Trophoblast cell (in vitro differentiated cells and primary cell): ENCODE measurements around the gene UBLCP1.
"Not testable (repeated sequence)": the region's sequence is repeated elsewhere in the genome, so short reads cannot be mapped to it uniquely, and the experiment has no call there.

ENCODE experiments used
- DNase-seq, 2 donors: peaks; one replicate each; pipeline ENCODE4 v3.0.0-alpha.2; 2016
- H2AFZ ChIP-seq: 2 replicates; pipeline ENCODE4 v1.6.1; 2013; ENCODE audit warnings: low read length, moderate library complexity, mild to moderate bottlenecking; ENCODE audit not compliant: insufficient read depth, poor library complexity
- H2AK5ac ChIP-seq: 2 replicates; pipeline ENCODE4 v1.6.1; 2013; ENCODE audit warnings: mild to moderate bottlenecking, low read length
- H2BK120ac ChIP-seq: 2 replicates; pipeline ENCODE4 v1.6.1; 2013; ENCODE audit warnings: low read length, mild to moderate bottlenecking, moderate library complexity; ENCODE audit not compliant: insufficient read depth, poor library complexity
- H2BK12ac ChIP-seq: 2 replicates; pipeline ENCODE4 v1.6.1; 2013; ENCODE audit warnings: mild to moderate bottlenecking, low read length, moderate library complexity
- H2BK5ac ChIP-seq: 2 replicates; pipeline ENCODE4 v1.6.1; 2013; ENCODE audit warnings: low read length, low read depth, moderate library complexity, mild to moderate bottlenecking; ENCODE audit not compliant: poor library complexity
- H3K14ac ChIP-seq: 2 replicates; pipeline ENCODE4 v1.6.1; 2013; ENCODE audit warnings: mild to moderate bottlenecking, low read length
- H3K18ac ChIP-seq: 2 replicates; pipeline ENCODE4 v1.6.1; 2013; ENCODE audit warnings: mild to moderate bottlenecking, low read length
- H3K23ac ChIP-seq: 2 replicates; pipeline ENCODE4 v1.6.1; 2013; ENCODE audit warnings: low read length
- H3K27ac ChIP-seq: 2 replicates; pipeline ENCODE4 v1.5.1; 2013; ENCODE audit warnings: low read depth, mild to moderate bottlenecking, inconsistent platforms, low read length, moderate library complexity
- H3K27me3 ChIP-seq: 2 replicates; pipeline ENCODE4 v1.6.1; 2013; ENCODE audit warnings: inconsistent platforms, mild to moderate bottlenecking, low read length, moderate library complexity; ENCODE audit not compliant: insufficient read depth
- H3K36me3 ChIP-seq, 2 experiments: 1 replicate in 1 of 2; 2 replicates in 1 of 2; pipeline ENCODE4 v1.6.1; 2013; ENCODE audit warnings: low read length in 2 of 2, mild to moderate bottlenecking in 2 of 2, moderate library complexity in 1 of 2; ENCODE audit not compliant: insufficient read depth in 2 of 2, control insufficient read depth in 1 of 2
- H3K4ac ChIP-seq: 2 replicates; pipeline ENCODE4 v1.6.1; 2013; ENCODE audit warnings: low read depth, mild to moderate bottlenecking, low read length, moderate library complexity
- H3K4me1 ChIP-seq, 2 experiments: 1 replicate in 1 of 2; 2 replicates in 1 of 2; pipeline ENCODE4 v1.6.1; 2013; ENCODE audit warnings: low read length in 2 of 2, mild to moderate bottlenecking in 2 of 2, moderate library complexity in 1 of 2; ENCODE audit not compliant: insufficient read depth in 2 of 2, control insufficient read depth in 1 of 2
- H3K4me2 ChIP-seq: 2 replicates; pipeline ENCODE4 v1.6.1; 2013; ENCODE audit warnings: inconsistent platforms, mild to moderate bottlenecking, low read length, moderate library complexity
- H3K4me3 ChIP-seq: 2 replicates; pipeline ENCODE4 v1.5.1; 2013; ENCODE audit warnings: mild to moderate bottlenecking, low read depth, low read length, inconsistent platforms
- H3K79me1 ChIP-seq: one replicate; pipeline ENCODE4 v1.6.1; 2013; ENCODE audit warnings: low read length
- H3K79me2 ChIP-seq: 2 replicates; pipeline ENCODE4 v1.6.1; 2013; ENCODE audit warnings: low read length, mild to moderate bottlenecking; ENCODE audit not compliant: control insufficient read depth, insufficient read depth, poor library complexity
- H3K9ac ChIP-seq: 2 replicates; pipeline ENCODE4 v1.6.1; 2013; ENCODE audit warnings: mild to moderate bottlenecking, low read length
- H3K9me3 ChIP-seq: 2 replicates; pipeline ENCODE4 v1.6.1; 2013; ENCODE audit warnings: low read depth, mild to moderate bottlenecking, control low read depth, inconsistent platforms, low read length; ENCODE audit not compliant: insufficient read depth
- H4K12ac ChIP-seq: 2 replicates; pipeline ENCODE4 v1.6.1; 2013; ENCODE audit warnings: low read depth, mild to moderate bottlenecking, low read length, moderate library complexity
- H4K8ac ChIP-seq: 2 replicates; pipeline ENCODE4 v1.6.1; 2013; ENCODE audit warnings: low read depth, mild to moderate bottlenecking, low read length, moderate library complexity
- H4K91ac ChIP-seq: one replicate; pipeline ENCODE4 v1.6.1; 2013; ENCODE audit warnings: low read depth, mild to moderate bottlenecking, low read length, moderate library complexity
- WGBS: extraction: QIAGEN DNeasy Blood & Tissue Kit; methylation state at CpG from one replicate; pipeline ENCODE4 v1.1.7; 2013; ENCODE audit warnings: missing lambda C conversion rate; ENCODE audit not compliant: insufficient read length, insufficient coverage; ENCODE audit errors: extremely low coverage; 5-methylcytosine and 5-hydroxymethylcytosine counted together

The UBLCP1 gene

DNA sequence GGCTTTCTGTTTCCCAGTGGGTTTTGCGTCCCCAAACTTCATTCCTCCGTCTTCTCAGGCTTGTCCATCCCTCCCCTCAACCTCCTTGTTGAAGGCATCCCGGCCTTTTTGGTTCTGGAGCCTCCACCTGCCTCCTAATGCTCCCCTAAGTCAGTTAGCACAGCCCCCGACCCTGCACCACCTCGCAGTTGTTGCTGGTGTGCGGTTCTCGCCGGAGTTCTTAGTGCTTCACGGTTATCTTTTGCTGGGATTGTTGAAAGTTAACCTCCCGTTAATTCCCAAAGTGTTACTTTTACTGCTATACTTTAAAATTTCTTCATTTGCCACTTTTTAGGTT lies 447 bp downstream of the UBLCP1 start:
- no peak overlapping the region for H3K27ac ChIP-seq
- no peak overlapping the region for H2AK5ac ChIP-seq
- H3K36me3 ChIP-seq: peaks cover 0 to 6% of the 10 kb centered on the region in 2 experiments
- WGBS: no CpG with 5 or more reads among the region's 10 CpGs
- H3K4me2 ChIP-seq: peak overlapping the region; percentile 79
- peak overlapping the region; percentile 88 for H3K9ac ChIP-seq
- peaks cover 6% of the 10 kb centered on the region for H3K79me2 ChIP-seq
- H3K27me3 ChIP-seq: no peaks in the 10 kb centered on the region
- no peaks in the 10 kb centered on the region for H3K9me3 ChIP-seq
- H4K12ac ChIP-seq: peak overlapping the region; percentile 40
- peak overlapping the region; percentile 81 for H2AFZ ChIP-seq
- H2BK5ac ChIP-seq: no peak overlapping the region
- H4K91ac ChIP-seq: no peak overlapping the region
- peak overlapping the region; percentile 90 for H4K8ac ChIP-seq
- H3K4me1 ChIP-seq: peaks cover 4 to 8% of the 10 kb centered on the region in 2 experiments
- no peak for DNase-seq
- peak overlapping the region; percentile 70 for H3K14ac ChIP-seq
- peak overlapping the region; percentile 99 for H3K4me3 ChIP-seq
- peak overlapping the region; percentile 37 for H3K4ac ChIP-seq
- no peak overlapping the region for H2BK120ac ChIP-seq
- H3K18ac ChIP-seq: peak overlapping the region; percentile 33
- H2BK12ac ChIP-seq: no peak overlapping the region
- H3K79me1 ChIP-seq: peaks cover 6% of the 10 kb centered on the region
- no peak overlapping the region for H3K23ac ChIP-seq

- H3K79me2 ChIP-seq, H3K4me1 ChIP-seq, DNase-seq, H3K14ac ChIP-seq, H2AFZ ChIP-seq, H3K27me3 ChIP-seq, H4K91ac ChIP-seq, H3K4me3 ChIP-seq, H2BK12ac ChIP-seq, H2BK120ac ChIP-seq, H3K27ac ChIP-seq, H3K4me2 ChIP-seq, H3K9me3 ChIP-seq, H3K18ac ChIP-seq, H3K9ac ChIP-seq, H2AK5ac ChIP-seq, H3K4ac ChIP-seq, H3K79me1 ChIP-seq, H2BK5ac ChIP-seq, H4K8ac ChIP-seq, H3K23ac ChIP-seq, H4K12ac ChIP-seq, H3K36me3 ChIP-seq: not testable (repeated sequence)
- WGBS: no CpG with 5 or more reads among the region's 2 CpGs
These were observed 3.7 kb downstream of the UBLCP1 start for GRCh38 chr5:159266764-159267163.

DNA sequence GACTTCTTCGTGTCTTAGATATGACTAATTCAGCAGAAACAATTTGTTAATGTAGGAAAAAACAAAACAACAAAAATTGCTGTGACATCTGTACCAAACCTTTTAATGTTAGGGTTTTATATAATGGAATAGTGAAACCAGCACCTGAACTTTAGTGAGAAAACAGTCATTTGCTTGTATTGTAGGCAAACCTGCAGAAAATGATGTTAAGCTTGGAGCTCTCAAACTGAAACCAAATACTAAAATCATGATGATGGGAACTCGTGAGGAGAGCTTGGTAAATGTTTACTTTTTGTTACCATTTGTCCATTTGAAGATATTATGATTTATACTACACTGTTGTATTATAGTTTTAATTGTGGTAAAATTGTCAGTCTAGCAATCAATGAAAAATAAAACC lies 6.6 kb downstream of the UBLCP1 start:
- Histone ChIP-seq H2BK12ac (no peak overlapping the region), H4K8ac (no peak overlapping the region), H3K9ac (no peak overlapping the region), H4K91ac (no peak overlapping the region), H3K9me3 (no peaks in the 10 kb centered on the region), H3K79me1 (no peaks in the 10 kb centered on the region), H3K27ac (no peak overlapping the region), H3K4me1 (no peaks in the 10 kb centered on the region), H3K4me3 (no peak overlapping the region), H3K18ac (no peak overlapping the region), H3K4me2 (no peak overlapping the region), H2BK120ac (no peak overlapping the region), H2BK5ac (no peak overlapping the region), H4K12ac (no peak overlapping the region), H3K36me3 (peaks cover 0 to 8% of the 10 kb centered on the region in 2 experiments), H3K27me3 (no peaks in the 10 kb centered on the region), H3K14ac (no peak overlapping the region), H3K23ac (no peak overlapping the region), H2AFZ (no peak overlapping the region), H3K4ac (no peak overlapping the region), H2AK5ac (no peak overlapping the region), H3K79me2 (no peaks in the 10 kb centered on the region)
- WGBS: no CpG with 5 or more reads among the region's 2 CpGs
- DNase-seq: no peak

- Histone ChIP-seq H2BK120ac (no peak overlapping the region), H3K4me2 (no peak overlapping the region), H3K27me3 (no peaks in the 10 kb centered on the region), H4K91ac (no peak overlapping the region), H4K12ac (no peak overlapping the region), H3K36me3 (peaks cover 3 to 7% of the 10 kb centered on the region in 2 experiments), H3K9me3 (no peaks in the 10 kb centered on the region), H3K79me2 (no peaks in the 10 kb centered on the region), H4K8ac (no peak overlapping the region), H3K27ac (no peak overlapping the region), H2AK5ac (no peak overlapping the region), H3K79me1 (no peaks in the 10 kb centered on the region), H2BK12ac (no peak overlapping the region), H3K18ac (no peak overlapping the region), H3K14ac (no peak overlapping the region), H2BK5ac (no peak overlapping the region), H3K9ac (no peak overlapping the region), H2AFZ (no peak overlapping the region), H3K4me1 (no peaks in the 10 kb centered on the region), H3K4me3 (no peak overlapping the region), H3K4ac (no peak overlapping the region), H3K23ac (no peak overlapping the region)
- no peak for DNase-seq
These were observed 10.8 kb downstream of the UBLCP1 start for GRCh38 chr5:159273923-159274322.

GRCh38 chr5:159274676-159275075 lies 11.6 kb downstream of the UBLCP1 start:
- Histone ChIP-seq H3K4ac (no peak overlapping the region), H4K12ac (no peak overlapping the region), H3K9me3 (no peaks in the 10 kb centered on the region), H2BK12ac (no peak overlapping the region), H2AK5ac (no peak overlapping the region), H3K4me3 (no peak overlapping the region), H2AFZ (no peak overlapping the region), H3K23ac (no peak overlapping the region), H3K9ac (no peak overlapping the region), H3K79me2 (no peaks in the 10 kb centered on the region), H3K27me3 (no peaks in the 10 kb centered on the region), H3K4me1 (no peaks in the 10 kb centered on the region), H3K36me3 (peaks cover 3 to 7% of the 10 kb centered on the region in 2 experiments), H4K8ac (no peak overlapping the region), H3K18ac (no peak overlapping the region), H3K14ac (no peak overlapping the region), H3K27ac (no peak overlapping the region), H2BK5ac (no peak overlapping the region), H3K79me1 (no peaks in the 10 kb centered on the region), H2BK120ac (no peak overlapping the region), H4K91ac (no peak overlapping the region), H3K4me2 (no peak overlapping the region)
- no peak for DNase-seq
